GM19468 (cell line): Measurements from ENCODE around the gene SLFN14.
"Not testable (repeated sequence)": the region's sequence is repeated elsewhere in the genome, so short reads cannot be mapped to it uniquely, and the experiment has no call there.

Experiments used
- ATAC-seq: cut with Tn5 transposase; IDR thresholded peaks from one replicate; pipeline ENCODE4 v1.9.1; 2021; ENCODE audit warnings: mild to moderate bottlenecking, moderate library complexity, moderate number of reproducible peaks; ENCODE audit not compliant: unreplicated experiment; ENCODE audit errors: extremely low read depth

The SLFN14 gene

DNA sequence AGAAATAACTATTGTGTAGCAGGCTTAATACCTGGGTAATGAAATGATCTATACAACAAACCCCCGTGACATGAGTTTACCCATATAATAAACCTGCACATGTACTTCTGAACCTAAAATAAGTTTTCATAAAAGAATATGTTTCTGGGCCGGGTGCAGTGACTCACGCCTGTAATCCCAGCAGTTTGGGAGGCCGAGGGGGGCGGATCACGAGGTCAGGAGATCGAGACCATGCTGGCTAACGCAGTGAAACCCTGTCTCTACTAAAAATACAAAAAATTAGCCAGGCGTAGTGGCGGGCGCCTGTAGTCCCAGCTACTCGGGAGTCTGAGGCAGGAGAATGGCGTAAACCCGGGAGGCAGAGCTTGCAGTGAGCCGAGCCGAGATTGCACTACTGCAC, 2.6 kb upstream of the SLFN14 start:
- ATAC-seq = not testable (repeated sequence)

DNA sequence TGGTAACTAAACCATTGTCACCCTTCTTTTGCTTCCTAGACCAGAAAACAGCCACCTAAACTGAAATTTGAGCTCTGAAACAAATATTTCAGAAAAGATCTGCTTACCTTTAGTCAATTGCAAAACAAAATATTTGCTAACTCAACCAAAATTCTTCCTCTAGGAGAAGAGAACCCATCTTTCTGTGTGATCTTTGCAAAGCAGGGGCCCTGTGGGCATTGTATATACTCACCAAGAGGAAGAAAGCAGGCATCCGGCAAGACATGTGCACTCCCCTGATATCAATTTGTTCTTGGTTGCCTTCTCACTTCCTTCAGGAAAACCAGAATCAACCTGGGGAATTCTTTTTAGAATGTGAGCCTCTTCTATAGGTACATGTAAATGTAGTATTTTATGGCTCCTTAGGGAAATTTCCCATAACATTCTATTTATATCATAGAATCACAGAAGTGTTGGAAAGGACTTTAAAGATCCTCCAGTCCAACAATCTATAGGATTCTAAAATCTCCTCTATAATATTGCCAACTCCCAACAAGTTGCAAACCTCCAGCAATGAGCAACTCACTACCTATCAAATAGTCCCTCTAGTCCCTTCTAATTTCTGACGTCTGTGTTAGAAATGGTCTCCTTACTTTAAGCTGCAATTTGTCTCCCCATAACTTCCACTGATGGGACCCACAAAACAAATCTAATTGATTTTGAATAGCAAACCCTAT, 966 bp downstream of the SLFN14 start:
- ATAC-seq = no peak

GRCh38 chr17:35557353-35557752, 3.3 kb downstream of the SLFN14 start:
- no peak for ATAC-seq

GRCh38 chr17:35555691-35556090, 4.9 kb downstream of the SLFN14 start:
- ATAC-seq = no peak

DNA sequence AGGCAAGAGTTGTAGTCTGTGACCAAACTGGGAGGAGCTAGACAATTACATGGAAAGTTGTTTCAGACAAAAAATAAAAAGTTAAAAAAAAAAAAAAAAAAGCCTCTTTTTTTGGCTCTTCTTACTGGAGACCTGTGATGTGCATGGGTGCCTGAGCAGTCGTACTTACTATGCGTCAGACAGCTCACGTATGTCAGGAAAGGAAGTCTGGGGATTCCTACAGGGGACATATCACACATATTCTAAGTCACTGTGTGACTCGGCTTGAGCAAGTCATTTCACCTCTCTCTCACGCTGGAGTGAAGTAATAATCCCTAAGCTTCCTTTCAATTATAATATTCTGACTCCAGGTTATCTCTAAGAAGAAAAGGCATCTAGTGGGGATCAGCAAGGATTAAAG, 6.0 kb downstream of the SLFN14 start:
- no peak for ATAC-seq

DNA sequence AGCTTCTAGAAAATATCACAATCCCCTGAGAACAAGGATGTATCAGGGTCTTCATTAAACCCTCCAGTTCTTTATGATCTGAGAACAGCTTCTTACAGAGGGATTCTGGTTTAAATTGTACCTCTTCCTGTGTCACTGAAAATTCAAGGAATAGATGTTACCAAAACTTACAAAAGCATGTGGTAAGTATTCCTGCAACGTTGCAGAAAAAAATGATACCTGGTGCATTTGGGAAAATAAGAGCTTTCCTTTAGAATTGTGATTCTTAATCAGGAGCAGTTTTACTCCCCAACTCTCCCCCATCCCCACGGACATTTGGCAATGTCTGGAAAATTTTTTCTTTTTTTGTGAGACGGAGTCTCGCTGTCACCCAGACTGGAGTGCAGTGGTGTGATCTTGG, 7.3 kb downstream of the SLFN14 start:
- ATAC-seq = no peak

DNA sequence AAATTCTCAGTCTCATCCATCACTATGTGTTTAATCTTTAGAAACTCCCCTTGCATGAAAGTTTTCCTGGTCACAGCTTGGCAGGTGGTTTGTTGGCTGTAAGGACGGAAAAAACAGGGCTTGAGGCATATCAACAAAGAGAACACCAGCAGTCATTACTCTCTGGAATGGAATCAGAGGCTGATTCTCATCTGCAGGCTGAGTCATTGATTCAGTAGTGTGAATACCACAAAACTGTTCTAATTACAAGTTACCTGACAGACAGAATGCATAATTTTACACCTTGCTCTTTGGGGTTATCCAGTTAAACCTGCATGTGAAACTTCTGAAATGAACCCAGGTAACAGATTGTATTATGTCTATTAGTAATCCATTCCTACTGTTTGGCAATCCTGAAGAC, 11.6 kb downstream of the SLFN14 start:
- no peak for ATAC-seq

DNA sequence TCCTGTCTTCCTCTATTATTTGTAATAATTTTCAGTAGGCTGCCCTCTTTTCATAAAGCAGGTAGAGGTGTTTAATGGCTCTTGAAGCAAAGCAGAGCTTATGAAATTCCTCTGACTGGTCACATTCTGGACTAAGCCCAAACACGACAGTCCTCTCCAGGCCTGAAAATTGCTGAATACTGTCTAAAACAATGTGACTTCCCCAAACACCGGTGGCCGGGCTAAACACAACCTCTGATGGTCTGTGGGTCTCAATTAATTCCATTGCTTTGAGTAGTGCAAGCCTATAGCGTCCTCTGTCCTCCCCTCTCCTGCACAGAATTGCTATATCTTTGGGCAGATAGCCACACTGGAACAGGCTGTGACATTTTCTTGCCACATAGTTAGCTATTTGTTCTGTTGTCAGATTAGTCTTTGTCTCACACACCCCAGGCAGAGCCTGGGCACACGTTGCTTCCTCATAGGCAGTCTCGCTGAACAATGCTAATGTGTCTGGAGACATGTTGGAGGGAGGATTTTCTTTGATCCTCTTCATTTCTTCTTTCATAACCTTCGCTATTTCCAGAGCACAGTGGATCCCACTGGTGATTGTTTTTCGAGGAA, 12.3 kb downstream of the SLFN14 start:
- no peak for ATAC-seq

GRCh38 chr17:35546487-35546886, 14.1 kb downstream of the SLFN14 start:
- ATAC-seq = no peak

GRCh38 chr17:35545150-35545549, 15.5 kb downstream of the SLFN14 start:
- no peak for ATAC-seq

DNA sequence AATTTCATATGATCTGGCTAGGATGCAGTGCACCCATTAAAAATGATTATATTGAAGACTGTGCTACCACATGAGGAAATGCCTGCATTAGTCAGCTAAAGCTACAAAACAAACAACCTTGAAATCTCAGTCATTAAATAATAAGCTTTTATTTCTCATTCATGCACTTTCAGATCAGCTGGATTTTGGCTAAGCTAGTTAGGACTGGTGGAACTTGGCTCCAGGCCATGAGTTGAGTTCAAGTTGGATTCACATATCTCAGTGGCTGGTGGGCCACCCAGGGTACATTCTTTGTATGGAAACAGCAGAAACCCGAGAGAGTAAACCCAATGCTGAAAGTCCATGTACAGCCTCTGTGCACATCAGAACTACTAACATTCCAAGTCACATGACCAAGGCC, 16.8 kb downstream of the SLFN14 start:
- ATAC-seq = no peak

GRCh38 chr17:35542990-35543389, 17.6 kb downstream of the SLFN14 start:
- ATAC-seq = no peak

GRCh38 chr17:35541434-35541833, 19.2 kb downstream of the SLFN14 start:
- ATAC-seq = no peak

DNA sequence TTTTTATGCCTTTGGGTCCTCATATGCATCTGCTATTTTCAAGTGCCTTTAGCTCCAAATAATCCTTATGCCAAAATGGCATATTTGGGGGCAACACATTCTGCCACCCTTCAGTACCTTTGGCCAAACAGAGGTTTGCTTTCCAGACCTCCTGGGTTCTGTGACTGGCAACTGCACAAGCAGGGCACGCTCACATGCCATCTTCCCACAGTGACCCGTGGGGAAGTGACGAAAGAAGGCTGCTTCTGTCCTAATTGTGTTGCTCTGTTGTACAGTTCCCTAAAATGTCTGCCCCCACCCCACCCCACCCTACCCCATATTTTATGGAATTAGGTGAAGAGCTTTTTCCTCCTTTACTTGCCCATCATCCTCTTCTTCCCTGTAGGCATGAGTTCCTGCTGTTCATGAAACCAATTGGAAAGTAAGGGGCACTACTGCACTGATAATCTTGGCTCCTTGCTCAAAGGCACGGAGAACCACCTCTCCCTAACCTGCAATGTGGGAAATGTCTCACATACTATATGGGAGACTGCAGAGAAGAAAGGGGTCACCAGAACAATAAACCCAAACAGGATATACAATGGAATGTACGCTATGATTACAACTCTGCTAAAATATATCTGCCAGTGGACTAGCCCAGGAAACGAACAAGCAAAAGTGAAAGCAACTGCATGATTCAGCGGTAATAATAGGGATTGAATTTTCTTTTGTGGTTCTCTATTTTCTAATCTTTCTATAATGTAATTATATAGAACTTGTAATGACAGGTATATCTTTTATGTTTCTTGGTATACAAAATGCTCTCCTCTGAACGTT, 19.8 kb downstream of the SLFN14 start:
- no peak for ATAC-seq

DNA sequence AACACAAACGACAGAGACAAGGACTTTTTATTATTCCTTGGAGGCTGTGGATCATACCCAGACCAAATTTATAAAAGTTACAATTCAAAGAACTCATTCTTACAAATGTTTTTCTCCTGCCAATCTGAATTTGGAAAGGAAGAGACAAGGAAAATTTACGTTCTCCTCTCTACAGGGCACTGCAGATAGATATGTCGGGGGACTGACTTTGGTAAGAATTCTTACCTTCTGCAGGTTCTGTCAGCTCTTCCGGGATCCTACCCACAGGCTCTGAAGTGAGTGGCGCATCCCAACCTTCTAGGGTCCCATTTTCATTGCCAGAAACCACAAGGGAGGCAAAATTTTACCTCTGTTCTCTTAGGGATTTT, 21.0 kb downstream of the SLFN14 start:
- ATAC-seq = no peak

DNA sequence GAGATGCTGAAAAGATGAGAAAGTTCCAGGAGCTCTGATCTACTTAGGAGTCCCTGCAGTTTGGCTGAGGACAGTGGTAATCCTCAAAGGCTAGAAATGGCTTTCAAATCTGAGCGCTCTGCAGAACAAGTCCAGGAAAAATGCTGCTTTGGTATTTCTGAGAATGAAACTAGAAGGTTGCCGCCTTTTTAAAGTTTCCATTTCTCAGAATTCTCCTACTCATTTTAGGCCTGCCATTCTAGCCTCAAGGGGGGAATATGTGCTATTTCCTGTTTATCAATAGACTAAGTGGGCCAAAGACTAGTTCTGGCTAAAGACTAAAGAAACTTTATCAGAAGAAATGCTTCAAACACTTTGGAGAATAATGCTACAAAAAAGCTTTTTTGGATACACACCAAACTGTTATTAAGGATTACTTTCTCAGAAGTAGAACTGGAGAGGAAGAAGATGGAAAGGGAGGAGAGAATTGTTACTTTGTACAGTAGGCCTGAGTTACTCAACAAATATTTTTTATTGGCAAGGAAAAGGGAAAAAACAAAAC, 22.9 kb downstream of the SLFN14 start, which contains the start of gene SLFN12L:
Gene SLFN12L, minus strand, starts transcription at position 78 of the 541 bp plus-strand sequence. CDS start 15,314 bp downstream, outside the sequence.
- ATAC-seq = no peak

GRCh38 chr17:35536664-35537171, 23.9 kb downstream of the SLFN14 start:
- ATAC-seq = no peak

- not testable (repeated sequence) for ATAC-seq
These were observed 25.2 kb downstream of the SLFN14 start for GRCh38 chr17:35535406-35535805.

DNA sequence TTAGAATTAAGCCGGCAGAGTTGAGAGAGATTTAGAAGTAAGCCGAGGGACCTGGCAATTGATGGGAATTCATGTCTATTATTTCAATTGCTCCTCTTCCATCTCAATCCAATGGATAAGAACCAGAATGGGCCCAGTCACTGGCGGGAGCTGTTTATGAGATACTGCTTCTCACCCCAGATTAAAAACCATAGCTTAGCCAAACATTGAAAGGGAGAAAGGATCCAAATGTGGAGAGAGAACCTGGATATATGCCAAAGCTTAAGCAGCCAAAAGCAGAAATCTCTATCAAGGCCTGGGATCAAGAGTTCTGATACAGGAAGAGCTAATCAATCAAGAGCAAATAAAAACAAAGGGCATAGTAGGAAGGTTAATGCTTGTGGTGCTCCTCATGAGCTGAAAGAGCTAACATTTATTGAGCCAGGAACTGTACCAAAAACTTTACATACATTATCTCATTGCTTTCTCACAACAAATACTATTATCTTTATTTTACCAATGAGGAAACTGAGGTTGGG, 26.0 kb downstream of the SLFN14 start:
- ATAC-seq = no peak

DNA sequence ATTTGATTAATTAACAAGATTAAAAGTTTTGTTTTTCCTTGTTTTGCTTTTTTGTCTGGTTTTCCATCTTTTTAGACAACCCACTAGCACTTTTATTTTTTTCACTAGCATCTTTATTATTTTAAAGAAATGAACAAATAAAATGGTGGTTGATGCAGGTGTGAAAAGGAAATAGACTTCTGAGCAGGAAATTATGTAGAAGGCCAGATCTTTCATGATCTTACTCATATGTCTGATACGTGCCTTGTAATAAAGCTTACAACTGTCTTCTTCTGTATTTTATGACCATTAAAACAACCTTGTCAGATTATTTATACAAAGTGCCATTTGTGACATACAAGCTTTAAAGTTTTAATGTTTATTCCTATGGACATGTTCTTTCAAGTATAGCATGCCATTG, 29.5 kb downstream of the SLFN14 start:
- no peak for ATAC-seq
